GM18520 (cell line): ENCODE data around the gene CCS.
"Not testable (repeated sequence)": the region's sequence is repeated elsewhere in the genome, so short reads cannot be mapped to it uniquely, and the experiment has no call there.

Experiments
- ATAC-seq: cut with Tn5 transposase; IDR thresholded peaks from one replicate; pipeline ENCODE4 v1.9.1; 2021; ENCODE audit not compliant: unreplicated experiment

CCS gene

GRCh38 chr11:66561178-66561974 is 31.6 kb upstream of the CCS start:
- ATAC-seq = no peak

GRCh38 chr11:66561975-66562248 is 31.1 kb upstream of the CCS start:
- ATAC-seq = no peak

GRCh38 chr11:66562275-66562674 is 30.7 kb upstream of the CCS start:
- no peak for ATAC-seq

GRCh38 chr11:66562907-66563583 is 29.9 kb upstream of the CCS start:
- ATAC-seq = no peak

GRCh38 chr11:66563832-66564231 is 29.2 kb upstream of the CCS start:
- ATAC-seq = no peak

- ATAC-seq = no peak
These were observed 28.4 kb upstream of the CCS start for GRCh38 chr11:66564538-66564937.

GRCh38 chr11:66564984-66565383 is 28.0 kb upstream of the CCS start:
- no peak for ATAC-seq

GRCh38 chr11:66566221-66566620 is 26.8 kb upstream of the CCS start:
- ATAC-seq = no peak

- ATAC-seq = no peak
These were observed 25.2 kb upstream of the CCS start for GRCh38 chr11:66567787-66568123.

GRCh38 chr11:66568124-66568916 is 24.7 kb upstream of the CCS start, which contains the start of gene CTSF:
CTSF (minus strand) TSS chr11:66568606; CDS start chr11:66568486, 120 bp downstream.
- ATAC-seq = no peak

GRCh38 chr11:66569076-66569475 is 23.9 kb upstream of the CCS start:
- ATAC-seq = no peak

GRCh38 chr11:66570079-66570849 is 22.7 kb upstream of the CCS start:
- no peak for ATAC-seq

- ATAC-seq = no peak
These were observed 22.2 kb upstream of the CCS start for GRCh38 chr11:66570850-66571180.

- ATAC-seq = no peak
These were observed 13.9 kb upstream of the CCS start for GRCh38 chr11:66579017-66579606.

GRCh38 chr11:66580803-66581202 is 12.2 kb upstream of the CCS start:
- no peak for ATAC-seq

GRCh38 chr11:66581261-66581660 is 11.7 kb upstream of the CCS start:
- ATAC-seq = no peak

GRCh38 chr11:66582565-66583147 is 10.3 kb upstream of the CCS start:
- ATAC-seq = not testable (repeated sequence)

GRCh38 chr11:66585447-66585846 is 7.5 kb upstream of the CCS start:
- not testable (repeated sequence) for ATAC-seq

GRCh38 chr11:66586136-66586535 is 6.8 kb upstream of the CCS start:
- no peak for ATAC-seq

- ATAC-seq = not testable (repeated sequence)
These were observed 3.7 kb upstream of the CCS start for GRCh38 chr11:66589315-66589714.
